Breast epithelium (tissue), 3 donors: ENCODE data around the gene DUSP16.

Experiments
- CTCF ChIP-seq, 3 donors: fragments of 450-650 bp; IDR thresholded peaks; one replicate each; pipeline ENCODE4 v1.5.1; 2016 to 2017; ENCODE audit warnings: antibody characterized with exemption in 3 of 3, mild to moderate bottlenecking in 3 of 3, moderate library complexity in 3 of 3
- POLR2A ChIP-seq: fragments of 450-650 bp; IDR thresholded peaks from one replicate; pipeline ENCODE4 v1.6.1; 2016; ENCODE audit warnings: antibody characterized with exemption, mild to moderate bottlenecking, moderate library complexity
- POLR2AphosphoS5 ChIP-seq, 3 donors: sonication (generic); formaldehyde crosslinking; IDR thresholded peaks; one replicate each; pipeline ENCODE4 v1.6.1; 2017; ENCODE audit warnings: antibody characterized with exemption in 3 of 3

- TF ChIP-seq POLR2AphosphoS5 (IDR thresholded peaks at IDR 0.05) (no peak), POLR2A (no peak), CTCF (IDR thresholded peaks at IDR 0.05) (no peak)
Measured at GRCh38 chr12:12425616-12426015, 137.0 kb downstream of the DUSP16 start.
